Glomerular visceral epithelial cell (primary cell): ENCODE data around the gene TTC16.
"Not testable (repeated sequence)": the region's sequence is repeated elsewhere in the genome, so short reads cannot be mapped to it uniquely, and the experiment has no call there.

Source experiments
- DNase-seq: peaks from one replicate; pipeline ENCODE4 v3.0.0-alpha.2; 2016; ENCODE audit errors: extremely low spot score

TTC16 gene

GRCh38 chr9:127769101-127769500, 53.2 kb downstream of the TTC16 start:
- no peak for DNase-seq

GRCh38 chr9:127769929-127770582, 54.2 kb downstream of the TTC16 start:
- DNase-seq, result no peak

GRCh38 chr9:127770583-127770904, 54.7 kb downstream of the TTC16 start:
- no peak for DNase-seq

- peak; percentile 99 for DNase-seq
Observed at GRCh38 chr9:127770905-127771569, 55.2 kb downstream of the TTC16 start.

- no peak for DNase-seq
Observed at GRCh38 chr9:127771570-127772189, 55.8 kb downstream of the TTC16 start.

GRCh38 chr9:127772603-127773002, 56.7 kb downstream of the TTC16 start:
- no peak for DNase-seq

- no peak for DNase-seq
Observed at GRCh38 chr9:127773272-127773671, 57.4 kb downstream of the TTC16 start.

GRCh38 chr9:127773981-127774380, 58.1 kb downstream of the TTC16 start:
- no peak for DNase-seq

- DNase-seq, result no peak
Observed at GRCh38 chr9:127776195-127776923, 60.5 kb downstream of the TTC16 start.

- no peak for DNase-seq
Observed at GRCh38 chr9:127776924-127777289, 61.0 kb downstream of the TTC16 start.

GRCh38 chr9:127777368-127777980, 61.6 kb downstream of the TTC16 start:
- DNase-seq, result no peak

GRCh38 chr9:127778280-127779135, 62.6 kb downstream of the TTC16 start, which contains the start of gene SH2D3C:
SH2D3C (minus strand) TSS chr9:127778666; CDS start chr9:127778627, 39 bp downstream.
- no peak for DNase-seq

GRCh38 chr9:127779136-127779981, 63.5 kb downstream of the TTC16 start:
- DNase-seq, result no peak

- no peak for DNase-seq
Observed at GRCh38 chr9:127780126-127780885, 64.4 kb downstream of the TTC16 start.

GRCh38 chr9:127780909-127781308, 65.0 kb downstream of the TTC16 start:
- DNase-seq, result not testable (repeated sequence)
